ENCODE measurements around the gene CD164. TPM values are rescaled to one million over a fixed set of nuclear protein-coding genes. Genes with fewer than 3 reads are reported as not detected.

Gene CD164
- total and polyA plus RNA-seq, 2 of the 4 experiments (the other 2 are of a cell fraction) = 146 to 150 TPM

DNA sequence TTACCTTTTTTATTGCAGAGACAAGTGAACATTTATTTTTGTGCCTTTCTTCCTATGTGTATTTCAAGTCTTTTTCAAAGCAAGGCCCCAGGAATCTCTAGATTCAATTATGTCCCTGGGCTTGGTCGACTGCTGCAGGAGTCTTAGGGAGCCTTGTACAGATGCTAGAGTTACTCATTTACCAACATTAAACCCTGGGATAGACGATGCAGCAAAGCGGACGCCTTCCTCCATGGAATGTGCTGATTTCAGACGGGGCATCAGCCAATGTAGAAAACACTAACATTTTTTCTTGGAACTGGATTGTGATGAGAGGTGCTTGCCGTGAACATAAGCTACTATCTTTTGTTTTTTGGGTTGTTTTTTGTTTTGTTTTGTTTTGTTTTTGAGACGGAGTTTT lies 55.9 kb downstream of the CD164 start:
- no peak overlapping the region for H2BK120ac ChIP-seq (ENCODE audit: low read depth, low read length)
- no peaks in the 10 kb centered on the region for H3K9me3 ChIP-seq (ENCODE audit: control insufficient read depth, insufficient read depth, low read length)
- no peak overlapping the region for H4K8ac ChIP-seq (ENCODE audit: low read depth in 2 of 2, low read length in 2 of 2)
- H3K14ac ChIP-seq (replicated peaks; ENCODE audit: low read depth, low read length) = no peak overlapping the region
- ATAC-seq (ENCODE audit: low read depth) = no peak
- no peak overlapping the region for H3K23ac ChIP-seq (ENCODE audit: low read depth, low read length)
- no TSS peak for BruUV-seq (replicated peaks)
- H3K4ac ChIP-seq (ENCODE audit: low read depth, low read length) = no peak overlapping the region
- peaks cover 6% of the 10 kb centered on the region for H3K27me3 ChIP-seq (ENCODE audit: control insufficient read depth, insufficient read depth, low read length)
- in situ Hi-C loops (cut with MboI; ENCODE audit: low sequenced_read_pairs) (no loop called here), dilution Hi-C loops (cut with HindIII; ENCODE audit: low sequenced_read_pairs, unreplicated experiment) (no loop called here), intact Hi-C loops (cut with micrococcal nuclease) (no loop called here)
- ChIA-PET CTCF (no interaction called here), POLR2A (ENCODE audit: unreplicated experiment) (no interaction called here)
- H2BK15ac ChIP-seq (ENCODE audit: low read depth, low read length) = no peak overlapping the region
- H4K5ac ChIP-seq (ENCODE audit: low read depth, low read length) = no peak overlapping the region
- no peak for TF ChIP-seq SMC3 (IDR thresholded peaks at IDR 0.05; ENCODE audit: low read depth, low read length)
- TF ChIP-seq CEBPB (IDR thresholded peaks at IDR 0.05; ENCODE audit: low read depth, low read length) = no peak
- TF ChIP-seq MXI1 (IDR thresholded peaks at IDR 0.05; ENCODE audit: borderline replicate concordance, low read depth, low read length) = no peak
- TF ChIP-seq BHLHE40 (IDR thresholded peaks at IDR 0.05; ENCODE audit: low read depth, low read length) = no peak
- no peak for TF ChIP-seq MAZ (IDR thresholded peaks at IDR 0.05; ENCODE audit: borderline replicate concordance, low read depth, low read length)
- no peak for TF ChIP-seq RAD21 (IDR thresholded peaks at IDR 0.05; ENCODE audit: low read length)
- no peak for TF ChIP-seq RCOR1 (IDR thresholded peaks at IDR 0.05; ENCODE audit: insufficient replicate concordance, low read length)
- no peak for TF ChIP-seq POLR2A (IDR thresholded peaks at IDR 0.05; ENCODE audit: low read depth, low read length)
- TF ChIP-seq, protein P1, sequence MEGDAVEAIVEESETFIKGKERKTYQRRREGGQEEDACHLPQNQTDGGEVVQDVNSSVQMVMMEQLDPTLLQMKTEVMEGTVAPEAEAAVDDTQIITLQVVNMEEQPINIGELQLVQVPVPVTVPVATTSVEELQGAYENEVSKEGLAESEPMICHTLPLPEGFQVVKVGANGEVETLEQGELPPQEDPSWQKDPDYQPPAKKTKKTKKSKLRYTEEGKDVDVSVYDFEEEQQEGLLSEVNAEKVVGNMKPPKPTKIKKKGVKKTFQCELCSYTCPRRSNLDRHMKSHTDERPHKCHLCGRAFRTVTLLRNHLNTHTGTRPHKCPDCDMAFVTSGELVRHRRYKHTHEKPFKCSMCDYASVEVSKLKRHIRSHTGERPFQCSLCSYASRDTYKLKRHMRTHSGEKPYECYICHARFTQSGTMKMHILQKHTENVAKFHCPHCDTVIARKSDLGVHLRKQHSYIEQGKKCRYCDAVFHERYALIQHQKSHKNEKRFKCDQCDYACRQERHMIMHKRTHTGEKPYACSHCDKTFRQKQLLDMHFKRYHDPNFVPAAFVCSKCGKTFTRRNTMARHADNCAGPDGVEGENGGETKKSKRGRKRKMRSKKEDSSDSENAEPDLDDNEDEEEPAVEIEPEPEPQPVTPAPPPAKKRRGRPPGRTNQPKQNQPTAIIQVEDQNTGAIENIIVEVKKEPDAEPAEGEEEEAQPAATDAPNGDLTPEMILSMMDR (conservative IDR thresholded peaks at IDR 0.05; ENCODE audit: low read depth, low read length) = no peak
- no peak for TF ChIP-seq FOS (IDR thresholded peaks at IDR 0.05; ENCODE audit: low read depth, low read length)
- TF ChIP-seq CHD1 (IDR thresholded peaks at IDR 0.05; ENCODE audit: low read depth, low read length) = no peak
- no peak overlapping the region for H4K91ac ChIP-seq (ENCODE audit: insufficient read depth, low read depth, low read length)
- no peak for DNase-seq
- no peak overlapping the region for H3K27ac ChIP-seq (ENCODE audit: insufficient read depth, low read length)
- H2AK9ac ChIP-seq (replicated peaks; ENCODE audit: low read depth, low read length, poor library complexity) = no peak overlapping the region
- H3K56ac ChIP-seq (ENCODE audit: extremely low read depth, insufficient read depth, low read length) = no peak overlapping the region
- H3K4me2 ChIP-seq (ENCODE audit: low read depth, low read length) = no peak overlapping the region
- no peaks in the 10 kb centered on the region for H3K79me1 ChIP-seq (ENCODE audit: low read depth in 1 of 2, low read length in 2 of 2)
- no peak overlapping the region for H3K18ac ChIP-seq (ENCODE audit: low read depth, low read length)
- H3K4me3 ChIP-seq (ENCODE audit: insufficient read depth, low read depth, low read length) = no peak overlapping the region
- H3K9me1 ChIP-seq (ENCODE audit: insufficient read depth, low read length) = no peaks in the 10 kb centered on the region
- H2BK20ac ChIP-seq (ENCODE audit: low read depth, low read length) = no peak overlapping the region
- no peak overlapping the region for H2BK5ac ChIP-seq (ENCODE audit: low read depth, low read length, poor library complexity, severe bottlenecking)
- no peak overlapping the region for H2AK5ac ChIP-seq (ENCODE audit: low read depth, low read length)
- H3K36me3 ChIP-seq (ENCODE audit: control insufficient read depth, insufficient read depth, low read length) = no peaks in the 10 kb centered on the region
- no peak overlapping the region for H3K9ac ChIP-seq (ENCODE audit: low read depth, low read length)
- WGBS, 2 experiments (ENCODE audit: extremely low coverage in 2 of 2, insufficient read length in 1 of 2) = no CpG with 5 or more reads among the region's 7 CpGs
- H3K4me1 ChIP-seq (ENCODE audit: control insufficient read depth, insufficient read depth, low read length) = no peaks in the 10 kb centered on the region
- H2AFZ ChIP-seq (replicated peaks; ENCODE audit: low read length, poor library complexity) = no peak overlapping the region
- H4K20me1 ChIP-seq (ENCODE audit: insufficient read depth, low read length) = no peaks in the 10 kb centered on the region
